Spleen (tissue), 11 donors: ENCODE measurements around the gene NOPCHAP1. TPM values are rescaled to one million over a fixed set of nuclear protein-coding genes. Genes with fewer than 3 reads are reported as not detected.

Source experiments
- DNase-seq: peaks from one replicate; pipeline ENCODE4 v3.0.0-alpha.2; 2020
- H3K27ac ChIP-seq, 8 donors: fragments of 200-600 bp; sonication (generic) in 7 of 8; 1 replicate in 4 of 8; 2 replicates in 4 of 8; pipeline versions ENCODE4 v1.5.0 to v1.8.0; 2016 to 2021; ENCODE audit warnings: inconsistent platforms in 4 of 8, mild to moderate bottlenecking in 4 of 8, moderate library complexity in 1 of 8
- H3K27me3 ChIP-seq, 7 donors: fragments of 200-600 bp; sonication (generic) in 6 of 7; replicated peaks in 1 of 7; 1 replicate in 4 of 7; 2 replicates in 3 of 7; pipeline versions ENCODE4 v1.5.0 to v1.8.0; 2016 to 2021; ENCODE audit warnings: inconsistent platforms in 3 of 7, mild to moderate bottlenecking in 1 of 7
- H3K36me3 ChIP-seq, 6 donors: fragments of 200-600 bp; sonication (generic) in 5 of 6; 1 replicate in 4 of 6; 2 replicates in 2 of 6; pipeline versions ENCODE4 v1.5.0 to v1.8.0; 2016 to 2021; ENCODE audit warnings: inconsistent platforms in 2 of 6
- H3K4me1 ChIP-seq, 6 donors: fragments of 200-600 bp; sonication (generic) in 5 of 6; 1 replicate in 3 of 6; 2 replicates in 3 of 6; pipeline versions ENCODE4 v1.5.0 to v1.8.0; 2016 to 2021; ENCODE audit warnings: inconsistent platforms in 3 of 6
- H3K4me3 ChIP-seq, 8 donors: fragments of 200-600 bp; sonication (generic) in 7 of 8; 1 replicate in 4 of 8; 2 replicates in 4 of 8; pipeline versions ENCODE4 v1.5.0 to v1.8.0; 2016 to 2021; ENCODE audit warnings: inconsistent platforms in 4 of 8, mild to moderate bottlenecking in 4 of 8, moderate library complexity in 2 of 8
- H3K9me3 ChIP-seq, 8 donors: fragments of 200-600 bp; sonication (generic) in 7 of 8; 1 replicate in 4 of 8; 2 replicates in 4 of 8; pipeline versions ENCODE4 v1.5.0 to v1.8.0; 2016 to 2021; ENCODE audit warnings: inconsistent platforms in 4 of 8
- CTCF ChIP-seq, 11 experiments: fragments of 200-600 bp in 7 of 11; fragments of 450-650 bp in 4 of 11; sonication (generic) in 4 of 11; IDR thresholded peaks in 8 of 11; conservative IDR thresholded peaks in 3 of 11; 1 replicate in 7 of 11; 2 replicates in 4 of 11; pipeline versions ENCODE4 v1.4.0 to v1.8.0; 2016 to 2021; ENCODE audit warnings: antibody characterized with exemption in 11 of 11, inconsistent platforms in 4 of 11, mild to moderate bottlenecking in 1 of 11
- POLR2A ChIP-seq, 3 donors: fragments of 450-650 bp; IDR thresholded peaks; one replicate each; pipeline ENCODE4 v1.5.1; 2017; ENCODE audit warnings: antibody characterized with exemption in 3 of 3, mild to moderate bottlenecking in 1 of 3
- POLR2AphosphoS5 ChIP-seq, 3 donors: sonication (generic); formaldehyde crosslinking; IDR thresholded peaks; one replicate each; pipeline ENCODE4 v1.5.1; 2017; ENCODE audit warnings: antibody characterized with exemption in 3 of 3
- WGBS, 5 donors: extraction: QIAGEN DNeasy Blood & Tissue Kit in 3 of 5; methylation state at CpG; one replicate each; pipeline versions ENCODE4 v1.1.5 to v1.1.7; 2013 to 2018; 5-methylcytosine and 5-hydroxymethylcytosine counted together
- intact Hi-C: fragments of 100-400 bp; cut with DNase I; formaldehyde crosslinking; loops from one replicate; pipeline ENCODE4 v1.15.0; 2023; ENCODE audit warnings: low total_unique reads
- polyA plus RNA-seq, 3 donors: library from polyadenylated mRNA; stranded (reverse); fragments of 200-250 nt; gene quantifications; one replicate each; pipeline ENCODE4 v1.2.1, GENCODE V29; 2013
- total RNA-seq, 7 donors: library from RNA; depleted of rRNA in 3 of 7; stranded (reverse); fragments of >200 nt in 3 of 7; fragmentation: NEBNext Ultra II Directional in 4 of 7; extraction: Animal tissue kit (Norgen Biotek cat#: 25700) in 4 of 7; gene quantifications; one replicate each; pipeline versions ENCODE4 v1.1.0 to v1.2.1, GENCODE V29; 2016 to 2021
- donor health status: healthy with polysubstance abuse.
- donor health status: DM: no; HTN: no; CAD: no; lungs with moderate emphysema.
- donor health status: DM: no; HTN: no; CAD: no.
- donor health status: Bipolar disorder and iron deficiency.
- donor health status: healthy.
- donor health status: DM: no; HTN: no; CAD: no.
- donor health status: DM: yes; HTN: yes; CAD: no.

The NOPCHAP1 gene
- total and polyA plus RNA-seq, 10 donors = 2.5 to 15.1 (median 10.8) TPM

GRCh38 chr12:104952816-104953215, 33.3 kb upstream of the NOPCHAP1 start:
- H3K36me3 ChIP-seq = no peaks in the 10 kb centered on the region
- TF ChIP-seq POLR2A (IDR thresholded peaks at IDR 0.05) (no peak), CTCF (IDR thresholded peaks at IDR 0.05 in 8 of 11, conservative IDR thresholded peaks at IDR 0.05 in 3 of 11) (no peak), POLR2AphosphoS5 (IDR thresholded peaks at IDR 0.05) (no peak)
- H3K27ac ChIP-seq = no peak overlapping the region
- intact Hi-C loops = no loop called here
- H3K9me3 ChIP-seq = no peaks in the 10 kb centered on the region
- H3K4me1 ChIP-seq = peaks cover 0 to 15% (median 5%) of the 10 kb centered on the region in 6 donors
- no peak for DNase-seq
- 91 to 99% (median 95%) methylated on average over 3 of the region's 3 CpGs for WGBS, 5 donors
- H3K27me3 ChIP-seq = peaks cover 0 to 6% (median 0%) of the 10 kb centered on the region in 7 donors
- H3K4me3 ChIP-seq = no peak overlapping the region

- TF ChIP-seq CTCF (IDR thresholded peaks at IDR 0.05 in 8 of 11, conservative IDR thresholded peaks at IDR 0.05 in 3 of 11) = no peak
- no peak for TF ChIP-seq POLR2A (IDR thresholded peaks at IDR 0.05)
- no peak for TF ChIP-seq POLR2AphosphoS5 (IDR thresholded peaks at IDR 0.05)
- Histone ChIP-seq H3K4me1 (peaks cover 0 to 16% (median 5%) of the 10 kb centered on the region in 6 donors), H3K9me3 (no peaks in the 10 kb centered on the region), H3K27ac (no peak overlapping the region), H3K4me3 (no peak overlapping the region), H3K27me3 (peaks cover 0 to 9% (median 0%) of the 10 kb centered on the region in 7 donors), H3K36me3 (no peaks in the 10 kb centered on the region)
- WGBS, 5 donors = 78 to 89% (median 80%) methylated on average over 2 of the region's 2 CpGs
- intact Hi-C loops = no loop called here
- DNase-seq = no peak
Measured at GRCh38 chr12:104953323-104953722, 32.8 kb upstream of the NOPCHAP1 start.

DNA sequence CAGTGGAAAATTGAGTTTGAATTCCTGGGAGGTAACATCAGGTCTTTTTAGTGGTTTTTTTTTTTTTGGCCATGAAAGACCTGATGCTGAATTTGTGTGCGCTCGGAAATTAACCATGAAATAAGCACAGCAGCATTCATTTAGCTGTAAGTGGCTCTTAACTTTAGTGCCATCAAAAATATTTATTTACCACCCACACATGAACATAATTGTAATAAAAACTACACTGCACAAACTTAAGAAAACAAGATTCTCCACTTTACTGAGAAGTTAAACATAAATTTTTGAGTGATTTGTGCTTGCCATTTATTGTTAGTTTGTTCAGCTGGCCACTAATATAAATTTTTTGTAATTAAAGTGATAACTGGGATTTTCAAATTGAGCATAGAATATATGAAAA, 30.4 kb upstream of the NOPCHAP1 start:
- Histone ChIP-seq H3K9me3 (no peaks in the 10 kb centered on the region), H3K4me3 (no peak overlapping the region), H3K4me1 (peaks cover 10 to 33% (median 15%) of the 10 kb centered on the region in 6 donors), H3K27ac (no peak overlapping the region), H3K27me3 (peaks cover 0 to 9% (median 0%) of the 10 kb centered on the region in 7 donors), H3K36me3 (no peaks in the 10 kb centered on the region)
- no peak for DNase-seq
- intact Hi-C loops = no loop called here
- TF ChIP-seq POLR2AphosphoS5 (IDR thresholded peaks at IDR 0.05) (no peak), POLR2A (IDR thresholded peaks at IDR 0.05) (no peak), CTCF (IDR thresholded peaks at IDR 0.05 in 8 of 11, conservative IDR thresholded peaks at IDR 0.05 in 3 of 11) (no peak)
- 97 to 98% (median 97%) methylated on average over 2 of the region's 2 CpGs for WGBS, 5 donors

GRCh38 chr12:104956870-104957718, 29.0 kb upstream of the NOPCHAP1 start:
- Histone ChIP-seq H3K27ac (peak overlapping the region in 5 of 8 donors; percentile 59 to 89 (median 78)), H3K36me3 (no peaks in the 10 kb centered on the region), H3K4me3 (peak overlapping the region; percentile 63 to 96 (median 74)), H3K27me3 (peaks cover 0 to 9% (median 0%) of the 10 kb centered on the region in 7 donors), H3K4me1 (peaks cover 10 to 33% (median 15%) of the 10 kb centered on the region in 6 donors), H3K9me3 (no peaks in the 10 kb centered on the region)
- DNase-seq = no peak
- 35 to 45% (median 39%) methylated on average over 13 of the region's 13 CpGs for WGBS, 5 donors
- no peak for TF ChIP-seq POLR2AphosphoS5 (IDR thresholded peaks at IDR 0.05)
- intact Hi-C loops = no loop called here
